H9 (cell line): ENCODE data around the gene PEMT. TPM values are rescaled to one million over a fixed set of nuclear protein-coding genes. Genes with fewer than 3 reads are reported as not detected.

Source experiments
- DNase-seq: peaks from one replicate; pipeline ENCODE4 v3.0.0-alpha.2; 2017
- H2AFZ ChIP-seq: one replicate; pipeline ENCODE4 v1.6.1; 2013; ENCODE audit warnings: mild to moderate bottlenecking, low read length, control low read depth, moderate library complexity
- H2AK5ac ChIP-seq: 2 replicates; pipeline ENCODE4 v1.6.1; 2013; ENCODE audit warnings: low read length, control low read depth, mixed read lengths; ENCODE audit not compliant: insufficient read length
- H2BK120ac ChIP-seq: one replicate; pipeline ENCODE4 v1.6.1; 2013; ENCODE audit warnings: low read depth, mild to moderate bottlenecking, low read length, control low read depth, inconsistent platforms; ENCODE audit not compliant: poor library complexity, severe bottlenecking
- H2BK12ac ChIP-seq: 2 replicates; pipeline ENCODE4 v1.6.1; 2013; ENCODE audit warnings: low read length, control low read depth, mixed read lengths, low read depth; ENCODE audit not compliant: insufficient read length
- H2BK15ac ChIP-seq: 2 replicates; pipeline ENCODE4 v1.6.1; 2013; ENCODE audit warnings: low read depth, low read length, control low read depth
- H2BK20ac ChIP-seq: one replicate; pipeline ENCODE4 v1.6.1; 2013; ENCODE audit warnings: low read depth, mild to moderate bottlenecking, low read length, control low read depth, inconsistent platforms; ENCODE audit not compliant: poor library complexity, severe bottlenecking
- H2BK5ac ChIP-seq: 2 replicates; pipeline ENCODE4 v1.6.1; 2013; ENCODE audit warnings: low read length, control low read depth, mixed read lengths; ENCODE audit not compliant: insufficient read length
- H3K14ac ChIP-seq: 2 replicates; pipeline ENCODE4 v1.6.1; 2013; ENCODE audit warnings: low read length, control low read depth; ENCODE audit not compliant: insufficient read depth
- H3K18ac ChIP-seq: 2 replicates; pipeline ENCODE4 v1.6.1; 2013; ENCODE audit warnings: low read depth, mild to moderate bottlenecking, mixed read lengths, low read length, control low read depth; ENCODE audit not compliant: insufficient read length
- H3K23ac ChIP-seq: 2 replicates; pipeline ENCODE4 v1.6.1; 2013; ENCODE audit warnings: low read length, control low read depth, mixed read lengths, low read depth; ENCODE audit not compliant: insufficient read length
- H3K23me2 ChIP-seq: 2 replicates; pipeline ENCODE4 v1.6.1; 2013; ENCODE audit warnings: low read depth, mild to moderate bottlenecking, mixed read lengths, low read length, control low read depth; ENCODE audit not compliant: insufficient read length, poor library complexity, severe bottlenecking
- H3K27ac ChIP-seq: 2 replicates; pipeline ENCODE4 v1.5.1; 2013; ENCODE audit warnings: low read length, control low read depth, mixed read lengths, low read depth; ENCODE audit not compliant: insufficient read length
- H3K27me3 ChIP-seq: 2 replicates; pipeline ENCODE4 v1.6.1; 2013; ENCODE audit warnings: low read length, control low read depth, inconsistent platforms; ENCODE audit not compliant: insufficient read depth
- H3K4ac ChIP-seq: 2 replicates; pipeline ENCODE4 v1.6.1; 2013; ENCODE audit warnings: low read depth, mild to moderate bottlenecking, control low read depth, inconsistent platforms, low read length, moderate library complexity
- H3K4me1 ChIP-seq: 2 replicates; pipeline ENCODE4 v1.6.1; 2013; ENCODE audit warnings: low read length, control low read depth, inconsistent platforms; ENCODE audit not compliant: insufficient read depth
- H3K4me2 ChIP-seq: 2 replicates; pipeline ENCODE4 v1.6.1; 2013; ENCODE audit warnings: low read length, control low read depth, mixed read lengths; ENCODE audit not compliant: insufficient read length, insufficient read depth
- H3K56ac ChIP-seq: 2 replicates; pipeline ENCODE4 v1.6.1; 2013; ENCODE audit warnings: low read depth, mild to moderate bottlenecking, mixed read lengths, low read length, control low read depth; ENCODE audit not compliant: insufficient read length
- H3K79me1 ChIP-seq: 2 replicates; pipeline ENCODE4 v1.6.1; 2013; ENCODE audit warnings: low read depth, mild to moderate bottlenecking, moderate library complexity, low read length, control low read depth, inconsistent platforms; ENCODE audit not compliant: insufficient read depth, poor library complexity, severe bottlenecking
- H3K79me2 ChIP-seq: 2 replicates; pipeline ENCODE4 v1.6.1; 2013; ENCODE audit warnings: low read length, control low read depth, inconsistent platforms; ENCODE audit not compliant: insufficient read depth
- H3K9ac ChIP-seq: 2 replicates; pipeline ENCODE4 v1.6.1; 2013; ENCODE audit warnings: low read length, control low read depth, mixed read lengths; ENCODE audit not compliant: insufficient read length; ENCODE audit errors: extremely low read depth
- H3K9me3 ChIP-seq: one replicate; pipeline ENCODE4 v1.6.1; 2013; ENCODE audit warnings: low read depth, low read length, inconsistent platforms; ENCODE audit not compliant: control insufficient read depth
- H3T11ph ChIP-seq: one replicate; pipeline ENCODE4 v1.6.1; 2013; ENCODE audit warnings: mild to moderate bottlenecking, low read length, control low read depth, inconsistent platforms
- H4K20me1 ChIP-seq: one replicate; pipeline ENCODE4 v1.6.1; 2013; ENCODE audit not compliant: control insufficient read depth, insufficient read length, insufficient read depth
- H4K5ac ChIP-seq: 2 replicates; pipeline ENCODE4 v1.6.1; 2013; ENCODE audit warnings: low read depth, mild to moderate bottlenecking, mixed read lengths, low read length, control low read depth; ENCODE audit not compliant: insufficient read length
- H4K8ac ChIP-seq: replicated peaks from 2 replicates; pipeline ENCODE4 v1.6.1; 2013; ENCODE audit warnings: low read length, control low read depth, mixed read lengths, low read depth; ENCODE audit not compliant: insufficient read length
- H4K91ac ChIP-seq: 2 replicates; pipeline ENCODE4 v1.6.1; 2013; ENCODE audit warnings: low read depth, mild to moderate bottlenecking, moderate library complexity, mixed read lengths, low read length, control low read depth; ENCODE audit not compliant: insufficient read length
- H3K27ac Mint-ChIP-seq, 3 experiments: 2 replicates in 2 of 3; 3 replicates in 1 of 3; pipeline ENCODE4 v1.8.0; 2020 to 2021; ENCODE audit warnings: mixed read lengths in 3 of 3, mild to moderate bottlenecking in 1 of 3, moderate library complexity in 1 of 3
- H3K27me3 Mint-ChIP-seq: 2 replicates; pipeline ENCODE4 v1.8.0; 2021; ENCODE audit warnings: low read depth, mild to moderate bottlenecking, moderate library complexity, mixed read lengths
- H3K36me3 Mint-ChIP-seq, 3 experiments: 2 replicates in 2 of 3; 3 replicates in 1 of 3; pipeline ENCODE4 v1.8.0; 2020 to 2021; ENCODE audit warnings: low read depth in 3 of 3, mixed read lengths in 3 of 3; ENCODE audit not compliant: insufficient read depth in 1 of 3
- H3K4me1 Mint-ChIP-seq, 2 experiments: 2 replicates each; pipeline ENCODE4 v1.8.0; 2020; ENCODE audit warnings: mixed read lengths in 2 of 2
- H3K4me3 Mint-ChIP-seq, 2 experiments: 2 replicates in 1 of 2; 3 replicates in 1 of 2; pipeline ENCODE4 v1.8.0; 2020 to 2021; ENCODE audit warnings: mild to moderate bottlenecking in 2 of 2, mixed read lengths in 2 of 2, moderate library complexity in 1 of 2
- H3K9me3 Mint-ChIP-seq, 2 experiments: 2 replicates in 1 of 2; 3 replicates in 1 of 2; pipeline ENCODE4 v1.8.0; 2020; ENCODE audit warnings: mild to moderate bottlenecking in 2 of 2, mixed read lengths in 2 of 2, moderate library complexity in 1 of 2
- WGBS: extraction: QIAGEN DNeasy Blood & Tissue Kit; methylation state at CpG from one replicate; pipeline ENCODE4 v1.1.7; 2013; ENCODE audit warnings: missing lambda C conversion rate, low lambda C conversion rate, mixed read lengths; ENCODE audit not compliant: insufficient read length; ENCODE audit errors: extremely low coverage; 5-methylcytosine and 5-hydroxymethylcytosine counted together
- total RNA-seq: library from RNA; stranded (reverse); gene quantifications from 2 replicates; pipeline ENCODE4 v1.2.1, GENCODE V29; 2021
- TF ChIP-seq, protein P1 (sequence below): fragments of 200-600 bp; sonication (generic); conservative IDR thresholded peaks from 3 replicates; pipeline ENCODE4 v1.8.0; 2021; ENCODE audit warnings: antibody characterized with exemption, mild to moderate bottlenecking

The PEMT gene
- total RNA-seq, 1 experiment from 2014 or later = 63.2 TPM

DNA sequence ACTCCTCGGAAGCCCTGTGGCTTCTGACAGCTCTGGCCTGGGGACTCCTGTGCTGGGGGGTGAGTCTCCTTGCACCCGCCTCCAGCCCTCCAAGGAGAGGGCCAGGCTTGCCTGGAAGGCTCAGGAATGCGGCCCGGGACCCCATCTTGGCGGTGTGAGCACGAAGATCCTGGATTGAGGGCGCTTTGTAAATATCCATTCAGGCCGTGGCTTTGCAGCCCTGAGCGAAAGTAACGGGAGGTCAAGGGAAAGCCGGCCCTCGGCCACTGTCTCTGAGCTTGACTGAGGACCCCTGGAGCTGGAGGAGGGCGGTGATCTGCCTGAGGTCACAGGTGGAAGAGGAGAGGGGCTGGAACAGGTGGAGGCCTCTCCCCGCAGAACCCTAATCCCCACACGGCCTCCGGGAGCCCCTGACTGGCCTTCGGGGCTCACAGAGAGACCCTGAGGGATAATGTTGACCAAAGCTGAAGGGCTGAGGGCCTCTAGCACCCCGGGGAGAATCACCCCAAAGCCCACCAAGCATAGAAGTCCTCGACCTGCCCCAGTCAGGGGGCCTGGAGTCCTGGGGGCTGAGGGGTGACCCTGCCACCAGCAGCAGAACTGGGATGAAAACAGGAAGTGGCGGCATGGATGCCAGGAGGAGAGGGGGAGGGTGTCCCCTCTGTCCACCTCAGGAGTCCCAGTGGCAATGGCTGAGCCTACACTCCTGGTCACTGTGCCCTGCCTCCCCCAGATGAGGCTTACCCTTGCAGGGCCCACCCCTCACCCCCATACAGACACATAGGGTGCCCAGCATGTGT lies 87.0 kb downstream of the PEMT start:
- H3K4me3 Mint-ChIP-seq = no peak overlapping the region
- Histone ChIP-seq H3K9me3 (no peaks in the 10 kb centered on the region), H4K20me1 (no peaks in the 10 kb centered on the region), H2BK15ac (no peak overlapping the region), H4K5ac (no peak overlapping the region), H3K79me2 (no peaks in the 10 kb centered on the region), H3K4ac (no peak overlapping the region), H3T11ph (no peak overlapping the region), H2BK120ac (no peak overlapping the region), H2BK12ac (no peak overlapping the region), H3K18ac (no peak overlapping the region), H4K91ac (no peak overlapping the region), H3K23ac (no peak overlapping the region), H3K27ac (no peak overlapping the region), H3K9ac (no peak overlapping the region), H3K27me3 (no peaks in the 10 kb centered on the region), H2AK5ac (no peak overlapping the region), H3K56ac (no peak overlapping the region), H2AFZ (no peak overlapping the region), H3K4me1 (no peaks in the 10 kb centered on the region), H4K8ac (no peak overlapping the region), H3K14ac (no peak overlapping the region; the same call in 1 of the 2 replicates), H2BK20ac (no peak overlapping the region), H3K79me1 (no peaks in the 10 kb centered on the region), H3K4me2 (no peak overlapping the region), H2BK5ac (no peak overlapping the region), H3K23me2 (no peaks in the 10 kb centered on the region)
- no peak overlapping the region; a peak in 1 of 7 replicates for H3K27ac Mint-ChIP-seq
- no peaks in the 10 kb centered on the region for H3K9me3 Mint-ChIP-seq
- H3K4me1 Mint-ChIP-seq = peaks cover 12 to 14% of the 10 kb centered on the region in 2 experiments; a peak in 3 of 4 replicates
- no peaks in the 10 kb centered on the region for H3K36me3 Mint-ChIP-seq
- DNase-seq = no peak
- H3K27me3 Mint-ChIP-seq = peaks cover 6% of the 10 kb centered on the region
- TF ChIP-seq, protein P1, sequence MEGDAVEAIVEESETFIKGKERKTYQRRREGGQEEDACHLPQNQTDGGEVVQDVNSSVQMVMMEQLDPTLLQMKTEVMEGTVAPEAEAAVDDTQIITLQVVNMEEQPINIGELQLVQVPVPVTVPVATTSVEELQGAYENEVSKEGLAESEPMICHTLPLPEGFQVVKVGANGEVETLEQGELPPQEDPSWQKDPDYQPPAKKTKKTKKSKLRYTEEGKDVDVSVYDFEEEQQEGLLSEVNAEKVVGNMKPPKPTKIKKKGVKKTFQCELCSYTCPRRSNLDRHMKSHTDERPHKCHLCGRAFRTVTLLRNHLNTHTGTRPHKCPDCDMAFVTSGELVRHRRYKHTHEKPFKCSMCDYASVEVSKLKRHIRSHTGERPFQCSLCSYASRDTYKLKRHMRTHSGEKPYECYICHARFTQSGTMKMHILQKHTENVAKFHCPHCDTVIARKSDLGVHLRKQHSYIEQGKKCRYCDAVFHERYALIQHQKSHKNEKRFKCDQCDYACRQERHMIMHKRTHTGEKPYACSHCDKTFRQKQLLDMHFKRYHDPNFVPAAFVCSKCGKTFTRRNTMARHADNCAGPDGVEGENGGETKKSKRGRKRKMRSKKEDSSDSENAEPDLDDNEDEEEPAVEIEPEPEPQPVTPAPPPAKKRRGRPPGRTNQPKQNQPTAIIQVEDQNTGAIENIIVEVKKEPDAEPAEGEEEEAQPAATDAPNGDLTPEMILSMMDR = no peak
- no CpG with 5 or more reads among the region's 20 CpGs for WGBS
